HepG2 (cell line): Measurements from ENCODE around the gene SLC26A9.

Experiments
- ARNT ChIP-seq: fragments of 450-650 bp; IDR thresholded peaks from 2 replicates; pipeline ENCODE4 v1.6.1; 2017
- CTCF ChIP-seq: sonication (generic); formaldehyde crosslinking; IDR thresholded peaks from 2 replicates; pipeline ENCODE4 v1.5.0; 2020; ENCODE audit warnings: mild to moderate bottlenecking, missing genetic modification reagents, moderate library complexity
- ELF4 ChIP-seq: sonication (generic); formaldehyde crosslinking; IDR thresholded peaks from 2 replicates; pipeline ENCODE4 v1.5.0; 2020; ENCODE audit warnings: missing genetic modification reagents, mild to moderate bottlenecking, moderate library complexity, borderline replicate concordance
- SP2 ChIP-seq: sonication (generic); formaldehyde crosslinking; IDR thresholded peaks from 2 replicates; pipeline ENCODE4 v1.5.1; 2020; ENCODE audit warnings: mild to moderate bottlenecking, missing genetic modification reagents
- TAF1 ChIP-seq: sonication (generic); formaldehyde crosslinking; IDR thresholded peaks from 2 replicates; pipeline ENCODE4 v1.4.0; 2020; ENCODE audit warnings: missing genetic modification reagents
- ZBTB40 ChIP-seq, 2 experiments: fragments of 450-650 bp in 1 of 2; sonication (generic) in 1 of 2; formaldehyde crosslinking in 1 of 2; IDR thresholded peaks; 2 replicates each; pipeline versions ENCODE4 v1.6.1 to v1.8.0; 2016 to 2022; ENCODE audit warnings: antibody characterized with exemption in 1 of 2, mild to moderate bottlenecking in 1 of 2, missing genetic modification reagents in 1 of 2
- ZNF33A ChIP-seq: sonication (generic); formaldehyde crosslinking; IDR thresholded peaks from 2 replicates; pipeline ENCODE4 v1.5.1; 2020; ENCODE audit warnings: missing genetic modification reagents, mild to moderate bottlenecking, moderate library complexity, borderline replicate concordance
- TF ChIP-seq, protein P1 (sequence below): sonication (generic); formaldehyde crosslinking; conservative IDR thresholded peaks from 2 replicates; pipeline ENCODE4 v1.4.0; 2020; ENCODE audit warnings: missing genetic modification reagents
- TF ChIP-seq, protein P2 (sequence below): sonication (generic); formaldehyde crosslinking; IDR thresholded peaks from 2 replicates; pipeline ENCODE4 v1.4.0; 2020; ENCODE audit warnings: mild to moderate bottlenecking, missing genetic modification reagents

- TF ChIP-seq, protein P1, sequence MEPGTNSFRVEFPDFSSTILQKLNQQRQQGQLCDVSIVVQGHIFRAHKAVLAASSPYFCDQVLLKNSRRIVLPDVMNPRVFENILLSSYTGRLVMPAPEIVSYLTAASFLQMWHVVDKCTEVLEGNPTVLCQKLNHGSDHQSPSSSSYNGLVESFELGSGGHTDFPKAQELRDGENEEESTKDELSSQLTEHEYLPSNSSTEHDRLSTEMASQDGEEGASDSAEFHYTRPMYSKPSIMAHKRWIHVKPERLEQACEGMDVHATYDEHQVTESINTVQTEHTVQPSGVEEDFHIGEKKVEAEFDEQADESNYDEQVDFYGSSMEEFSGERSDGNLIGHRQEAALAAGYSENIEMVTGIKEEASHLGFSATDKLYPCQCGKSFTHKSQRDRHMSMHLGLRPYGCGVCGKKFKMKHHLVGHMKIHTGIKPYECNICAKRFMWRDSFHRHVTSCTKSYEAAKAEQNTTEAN: no peak
- TF ChIP-seq CTCF (CRISPR knock-in tag) (peak; percentile 91), TAF1 (CRISPR knock-in tag) (no peak), ZBTB40 (IDR thresholded peaks at IDR 0.05) (no peak), ZBTB40 (CRISPR knock-in tag; IDR thresholded peaks at IDR 0.05) (no peak), SP2 (CRISPR knock-in tag) (no peak), ZNF33A (CRISPR knock-in tag) (no peak), ELF4 (CRISPR knock-in tag) (no peak), ARNT (no peak)
- TF ChIP-seq, protein P2, sequence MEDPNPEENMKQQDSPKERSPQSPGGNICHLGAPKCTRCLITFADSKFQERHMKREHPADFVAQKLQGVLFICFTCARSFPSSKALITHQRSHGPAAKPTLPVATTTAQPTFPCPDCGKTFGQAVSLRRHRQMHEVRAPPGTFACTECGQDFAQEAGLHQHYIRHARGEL (CRISPR knock-in tag): no peak
Measured at GRCh38 chr1:205918955-205919746, 24.1 kb downstream of the SLC26A9 start.
